DND-41 (cell line): Measurements from ENCODE around the gene FABP3.

Source experiments
- ATAC-seq: fragments of 200-7000 bp; cut with Tn5 transposase; 3 replicates; pipeline ENCODE4 v1.9.1; 2021; ENCODE audit warnings: low read depth; ENCODE audit not compliant: insufficient read depth
- DNase-seq: peaks from one replicate; pipeline ENCODE4 v3.0.0-alpha.2; 2020
- H2AFZ ChIP-seq: 2 replicates; pipeline ENCODE4 v1.6.0; 2012; ENCODE audit warnings: low read depth, low read length
- H3K27ac ChIP-seq: 2 replicates; pipeline ENCODE4 v1.5.1; 2012; ENCODE audit warnings: low read length, inconsistent platforms
- H3K27me3 ChIP-seq: fragments of 200-600 bp; sonication (generic); 2 replicates; pipeline ENCODE4 v1.6.0; 2012; ENCODE audit warnings: low read length, mild to moderate bottlenecking, inconsistent platforms; ENCODE audit not compliant: insufficient read depth, poor library complexity
- H3K36me3 ChIP-seq: 2 replicates; pipeline ENCODE4 v1.5.1; 2012; ENCODE audit warnings: low read length, inconsistent platforms; ENCODE audit not compliant: insufficient read depth
- H3K4me1 ChIP-seq: 2 replicates; pipeline ENCODE4 v1.5.1; 2012; ENCODE audit warnings: mild to moderate bottlenecking, low read length; ENCODE audit not compliant: insufficient read depth
- H3K4me2 ChIP-seq: 2 replicates; pipeline ENCODE4 v1.6.0; 2012; ENCODE audit warnings: mild to moderate bottlenecking, moderate library complexity, low read length, inconsistent platforms; ENCODE audit not compliant: insufficient read depth
- H3K4me3 ChIP-seq, 2 experiments: fragments of 200-600 bp in 1 of 2; shearing (Covaris generic) in 1 of 2; 2 replicates each; pipeline ENCODE4 v1.5.1; 2012 to 2016; ENCODE audit warnings: inconsistent platforms in 2 of 2, low read length in 2 of 2, mild to moderate bottlenecking in 2 of 2, low read depth in 1 of 2, moderate library complexity in 1 of 2
- H3K79me2 ChIP-seq: 2 replicates; pipeline ENCODE4 v1.6.0; 2012; ENCODE audit warnings: low read length, inconsistent platforms; ENCODE audit not compliant: insufficient read depth
- H3K9ac ChIP-seq: 2 replicates; pipeline ENCODE4 v1.6.0; 2012; ENCODE audit warnings: low read depth, mild to moderate bottlenecking, inconsistent platforms, low read length, moderate library complexity
- H3K9me3 ChIP-seq: 2 replicates; pipeline ENCODE4 v1.5.1; 2012; ENCODE audit warnings: low read length, moderate library complexity, mild to moderate bottlenecking, inconsistent platforms; ENCODE audit not compliant: insufficient read depth, severe bottlenecking
- H4K20me1 ChIP-seq: 2 replicates; pipeline ENCODE4 v1.6.0; 2012; ENCODE audit warnings: low read length; ENCODE audit not compliant: insufficient read depth
- CTCF ChIP-seq: IDR thresholded peaks from 2 replicates; pipeline ENCODE4 v1.5.1; 2012; ENCODE audit warnings: borderline replicate concordance, low read length, moderate library complexity, mild to moderate bottlenecking; ENCODE audit not compliant: poor library complexity, severe bottlenecking; ENCODE audit errors: extremely low read depth
- EZH2 ChIP-seq: IDR thresholded peaks from 3 replicates; pipeline ENCODE4 v1.6.1; 2012; ENCODE audit warnings: borderline replicate concordance, low read depth, mild to moderate bottlenecking, moderate library complexity, low read length, inconsistent platforms; ENCODE audit not compliant: severe bottlenecking

FABP3 gene

GRCh38 chr1:31373056-31373896 lies at the start of gene FABP3:
Gene FABP3, minus strand, starts transcription at chr1:31373076. Its CDS starts 62 bp downstream, at chr1:31373014.
- Histone ChIP-seq H3K27me3 (no peaks in the 10 kb centered on the region), H3K4me3 (peak within 1 kb of the TSS in 1 of 2 experiments; percentile 55; a peak in 2 of 4 replicates), H2AFZ (peak within 1 kb of the TSS; percentile 80), H3K36me3 (no peaks in the 10 kb centered on the region), H3K9me3 (no peaks in the 10 kb centered on the region), H4K20me1 (no peaks in the 10 kb centered on the region), H3K79me2 (no peaks in the 10 kb centered on the region), H3K27ac (peak within 1 kb of the TSS; percentile 65), H3K4me2 (peak within 1 kb of the TSS; percentile 80), H3K4me1 (peaks cover 18% of the 10 kb centered on the region), H3K9ac (peak within 1 kb of the TSS; percentile 49)
- TF ChIP-seq EZH2 = no peak
- TF ChIP-seq CTCF = no peak
- DNase-seq = peak; percentile 33
- peak; percentile 68 for ATAC-seq

- TF ChIP-seq CTCF = peak; percentile 68
- no peak for TF ChIP-seq EZH2
- Histone ChIP-seq H3K9ac (no peak overlapping the region), H3K27me3 (no peaks in the 10 kb centered on the region), H3K36me3 (peaks cover 2% of the 10 kb centered on the region), H2AFZ (no peak overlapping the region), H3K4me1 (peaks cover 44% of the 10 kb centered on the region), H3K27ac (0 out of 2 replicates have a peak overlapping the region, but pooled peaks have one; percentile 19), H4K20me1 (no peaks in the 10 kb centered on the region), H3K9me3 (no peaks in the 10 kb centered on the region), H3K79me2 (peaks cover 28% of the 10 kb centered on the region), H3K4me2 (no peak overlapping the region), H3K4me3 (no peak overlapping the region)
- no peak for ATAC-seq
- DNase-seq = peak; percentile 49
Observed at GRCh38 chr1:31421371-31422040, 48.6 kb upstream of the FABP3 start.

- H3K36me3 ChIP-seq = no peaks in the 10 kb centered on the region; the same call in 1 of the 2 replicates
- peaks cover 20% of the 10 kb centered on the region for H3K79me2 ChIP-seq
- H3K4me2 ChIP-seq = no peak overlapping the region
- TF ChIP-seq EZH2 (no peak), CTCF (no peak)
- no peak for DNase-seq
- H3K4me1 ChIP-seq = peaks cover 36% of the 10 kb centered on the region
- no peak overlapping the region for H2AFZ ChIP-seq
- H3K9me3 ChIP-seq = no peaks in the 10 kb centered on the region
- H3K9ac ChIP-seq = no peak overlapping the region
- no peak overlapping the region for H3K4me3 ChIP-seq
- H3K27me3 ChIP-seq = no peaks in the 10 kb centered on the region
- no peaks in the 10 kb centered on the region for H4K20me1 ChIP-seq
- no peak overlapping the region for H3K27ac ChIP-seq
- no peak for ATAC-seq
Observed at GRCh38 chr1:31420716-31421115, 47.8 kb upstream of the FABP3 start.
